ENCODE measurements around the gene PACSIN1.

The PACSIN1 gene

GRCh38 chr6:34520645-34521462, 55.0 kb downstream of the PACSIN1 start:
- Histone ChIP-seq H3K36me3 (ENCODE audit: control insufficient read depth, insufficient read depth, low read length) (no peaks in the 10 kb centered on the region), H3K9ac (ENCODE audit: low read length) (no peak overlapping the region), H3K9me3 (ENCODE audit: control insufficient read depth, low read length) (no peaks in the 10 kb centered on the region), H3K27me3 (ENCODE audit: control insufficient read depth, insufficient read depth, low read length) (peaks cover 7% of the 10 kb centered on the region), H3K4me3 (ENCODE audit: low read length) (no peak overlapping the region), H3K4me1 (ENCODE audit: control insufficient read depth, insufficient read depth, low read length) (no peaks in the 10 kb centered on the region)

- Histone ChIP-seq H3K9me3 (ENCODE audit: control insufficient read depth, low read length) (no peaks in the 10 kb centered on the region), H3K9ac (ENCODE audit: low read length) (no peak overlapping the region), H3K27me3 (ENCODE audit: control insufficient read depth, insufficient read depth, low read length) (peaks cover 7% of the 10 kb centered on the region), H3K4me3 (ENCODE audit: low read length) (no peak overlapping the region), H3K4me1 (ENCODE audit: control insufficient read depth, insufficient read depth, low read length) (peaks cover 3% of the 10 kb centered on the region), H3K36me3 (ENCODE audit: control insufficient read depth, insufficient read depth, low read length) (no peaks in the 10 kb centered on the region)
Observed at GRCh38 chr6:34521463-34522285, 55.8 kb downstream of the PACSIN1 start.

GRCh38 chr6:34522761-34523160, 56.9 kb downstream of the PACSIN1 start:
- Histone ChIP-seq H3K4me1 (ENCODE audit: control insufficient read depth, insufficient read depth, low read length) (peaks cover 5% of the 10 kb centered on the region), H3K9ac (ENCODE audit: low read length) (no peak overlapping the region), H3K36me3 (ENCODE audit: control insufficient read depth, insufficient read depth, low read length) (no peaks in the 10 kb centered on the region), H3K4me3 (ENCODE audit: low read length) (no peak overlapping the region), H3K9me3 (ENCODE audit: control insufficient read depth, low read length) (no peaks in the 10 kb centered on the region), H3K27me3 (ENCODE audit: control insufficient read depth, insufficient read depth, low read length) (peaks cover 3% of the 10 kb centered on the region)

- Histone ChIP-seq H3K9me3 (ENCODE audit: control insufficient read depth, low read length) (no peaks in the 10 kb centered on the region), H3K4me3 (ENCODE audit: low read length) (no peak overlapping the region), H3K27me3 (ENCODE audit: control insufficient read depth, insufficient read depth, low read length) (peaks cover 3% of the 10 kb centered on the region), H3K36me3 (ENCODE audit: control insufficient read depth, insufficient read depth, low read length) (no peaks in the 10 kb centered on the region), H3K9ac (ENCODE audit: low read length) (no peak overlapping the region), H3K4me1 (ENCODE audit: control insufficient read depth, insufficient read depth, low read length) (peaks cover 5% of the 10 kb centered on the region)
Observed at GRCh38 chr6:34523441-34524206, 57.7 kb downstream of the PACSIN1 start.

- Histone ChIP-seq H3K36me3 (ENCODE audit: control insufficient read depth, insufficient read depth, low read length) (no peaks in the 10 kb centered on the region), H3K27me3 (ENCODE audit: control insufficient read depth, insufficient read depth, low read length) (peaks cover 3% of the 10 kb centered on the region), H3K4me1 (ENCODE audit: control insufficient read depth, insufficient read depth, low read length) (peaks cover 5% of the 10 kb centered on the region), H3K9ac (ENCODE audit: low read length) (no peak overlapping the region), H3K4me3 (ENCODE audit: low read length) (no peak overlapping the region), H3K9me3 (ENCODE audit: control insufficient read depth, low read length) (no peaks in the 10 kb centered on the region)
Observed at GRCh38 chr6:34524499-34524898, 58.6 kb downstream of the PACSIN1 start.

- H3K9me3 ChIP-seq (ENCODE audit: control insufficient read depth, low read length): no peaks in the 10 kb centered on the region
- H3K4me3 ChIP-seq (ENCODE audit: low read length): no peak overlapping the region
- H3K9ac ChIP-seq (ENCODE audit: low read length): no peak overlapping the region
- peaks cover 5% of the 10 kb centered on the region for H3K4me1 ChIP-seq (ENCODE audit: control insufficient read depth, insufficient read depth, low read length)
- H3K36me3 ChIP-seq (ENCODE audit: control insufficient read depth, insufficient read depth, low read length): no peaks in the 10 kb centered on the region
- peaks cover 3% of the 10 kb centered on the region for H3K27me3 ChIP-seq (ENCODE audit: control insufficient read depth, insufficient read depth, low read length)
Observed at GRCh38 chr6:34524971-34525370, 59.1 kb downstream of the PACSIN1 start.

- no peaks in the 10 kb centered on the region for H3K36me3 ChIP-seq (ENCODE audit: control insufficient read depth, insufficient read depth, low read length)
- H3K4me3 ChIP-seq (ENCODE audit: low read length): no peak overlapping the region
- H3K9me3 ChIP-seq (ENCODE audit: control insufficient read depth, low read length): no peaks in the 10 kb centered on the region
- H3K9ac ChIP-seq (ENCODE audit: low read length): no peak overlapping the region
- H3K4me1 ChIP-seq (ENCODE audit: control insufficient read depth, insufficient read depth, low read length): peaks cover 5% of the 10 kb centered on the region
- peaks cover 3% of the 10 kb centered on the region for H3K27me3 ChIP-seq (ENCODE audit: control insufficient read depth, insufficient read depth, low read length)
Observed at GRCh38 chr6:34525431-34526175, 59.7 kb downstream of the PACSIN1 start.

GRCh38 chr6:34526241-34526972, 60.5 kb downstream of the PACSIN1 start:
- no peaks in the 10 kb centered on the region for H3K36me3 ChIP-seq (ENCODE audit: control insufficient read depth, insufficient read depth, low read length)
- H3K4me1 ChIP-seq (ENCODE audit: control insufficient read depth, insufficient read depth, low read length): peaks cover 5% of the 10 kb centered on the region
- peaks cover 3% of the 10 kb centered on the region for H3K27me3 ChIP-seq (ENCODE audit: control insufficient read depth, insufficient read depth, low read length)
- no peaks in the 10 kb centered on the region for H3K9me3 ChIP-seq (ENCODE audit: control insufficient read depth, low read length)
- peak overlapping the region; percentile 65 for H3K9ac ChIP-seq (ENCODE audit: low read length)
- H3K4me3 ChIP-seq (ENCODE audit: low read length): no peak overlapping the region

GRCh38 chr6:34526992-34527728, 61.3 kb downstream of the PACSIN1 start:
- peaks cover 5% of the 10 kb centered on the region for H3K4me1 ChIP-seq (ENCODE audit: control insufficient read depth, insufficient read depth, low read length)
- H3K4me3 ChIP-seq (ENCODE audit: low read length): no peak overlapping the region
- peak overlapping the region; percentile 65 for H3K9ac ChIP-seq (ENCODE audit: low read length)
- no peaks in the 10 kb centered on the region for H3K36me3 ChIP-seq (ENCODE audit: control insufficient read depth, insufficient read depth, low read length)
- no peaks in the 10 kb centered on the region for H3K27me3 ChIP-seq (ENCODE audit: control insufficient read depth, insufficient read depth, low read length)
- H3K9me3 ChIP-seq (ENCODE audit: control insufficient read depth, low read length): no peaks in the 10 kb centered on the region

GRCh38 chr6:34527751-34528670, 62.1 kb downstream of the PACSIN1 start:
- Histone ChIP-seq H3K4me1 (ENCODE audit: control insufficient read depth, insufficient read depth, low read length) (peaks cover 5% of the 10 kb centered on the region), H3K9ac (ENCODE audit: low read length) (no peak overlapping the region), H3K27me3 (ENCODE audit: control insufficient read depth, insufficient read depth, low read length) (no peaks in the 10 kb centered on the region), H3K4me3 (ENCODE audit: low read length) (no peak overlapping the region), H3K36me3 (ENCODE audit: control insufficient read depth, insufficient read depth, low read length) (no peaks in the 10 kb centered on the region), H3K9me3 (ENCODE audit: control insufficient read depth, low read length) (no peaks in the 10 kb centered on the region)
